Fibroblast of skin of back (primary cell): ENCODE results near the gene MAN1C1.
"Not testable (repeated sequence)": the region's sequence is repeated elsewhere in the genome, so short reads cannot be mapped to it uniquely, and the experiment has no call there.

Experiments
- DNase-seq: peaks from one replicate; pipeline ENCODE4 v3.0.0-alpha.2; 2013

MAN1C1 gene

DNA sequence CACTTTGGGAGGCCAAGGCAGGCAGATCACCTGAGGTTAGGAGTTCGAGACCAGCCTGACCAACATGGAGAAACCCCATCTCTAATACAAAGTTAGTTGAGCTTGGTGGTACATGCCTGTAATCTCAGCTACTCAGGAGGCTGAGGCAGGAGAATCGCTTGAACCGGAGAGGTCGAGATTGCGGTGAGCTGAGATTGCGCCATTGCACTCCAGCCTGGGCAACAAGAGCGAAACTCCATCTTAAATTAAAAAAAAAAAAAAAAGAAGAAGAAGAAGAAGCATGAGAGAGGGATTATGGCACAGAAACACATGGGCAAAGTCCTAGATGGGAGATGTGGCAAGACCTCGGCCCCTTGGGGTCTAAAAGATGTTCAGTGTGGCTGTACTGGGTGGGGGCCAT, 82.5 kb downstream of the MAN1C1 start:
- DNase-seq = not testable (repeated sequence)

DNA sequence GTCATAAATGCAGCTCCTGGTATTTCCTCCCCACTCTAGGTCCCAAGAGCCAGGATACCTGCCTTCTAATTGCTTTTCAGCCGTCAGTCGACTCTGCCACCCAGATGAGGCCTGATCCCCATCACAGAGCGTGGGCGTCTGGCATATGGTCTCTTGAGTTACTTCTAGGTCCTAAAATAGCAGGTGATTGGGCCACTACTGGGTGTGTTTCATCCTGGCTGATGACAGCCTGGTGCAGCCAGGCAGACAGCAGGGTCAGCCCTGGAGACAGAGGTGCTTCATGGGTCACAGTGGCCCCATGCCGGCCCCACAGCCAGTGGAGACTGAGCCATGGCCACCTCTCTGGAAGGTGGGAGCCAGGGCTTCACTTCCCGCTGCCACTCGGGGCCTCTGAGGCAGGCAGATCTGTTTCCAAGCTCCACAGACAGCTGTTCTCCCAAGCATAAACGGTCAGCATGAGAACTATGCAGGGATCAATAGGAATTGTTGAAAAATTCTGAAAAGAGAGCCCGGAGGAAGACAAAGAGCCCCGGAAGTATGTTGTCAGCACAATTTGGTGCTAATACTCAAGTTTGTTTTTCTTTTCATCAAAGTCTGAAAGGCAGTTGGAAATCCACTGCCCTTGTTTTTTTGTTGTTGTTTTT, 83.0 kb downstream of the MAN1C1 start:
- DNase-seq = no peak

DNA sequence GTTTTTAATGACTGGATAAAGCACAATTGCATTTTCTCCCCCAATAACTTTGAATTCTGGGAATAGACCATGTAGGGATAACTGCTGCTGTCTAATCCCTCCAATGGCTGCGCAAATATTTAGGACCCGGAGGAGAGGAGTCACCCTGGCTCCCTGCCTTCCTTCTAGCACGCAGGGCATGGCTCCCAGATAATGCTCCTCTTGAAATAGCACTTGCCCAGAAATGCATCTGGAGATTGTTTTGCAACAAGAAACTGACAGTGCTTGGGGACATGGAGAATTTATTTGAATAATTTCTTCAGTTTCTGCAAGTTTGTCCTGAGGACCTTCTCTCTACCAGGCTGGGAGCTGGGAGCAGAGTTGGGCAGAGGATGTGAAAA, 83.5 kb downstream of the MAN1C1 start:
- DNase-seq = peak; percentile 59

DNA sequence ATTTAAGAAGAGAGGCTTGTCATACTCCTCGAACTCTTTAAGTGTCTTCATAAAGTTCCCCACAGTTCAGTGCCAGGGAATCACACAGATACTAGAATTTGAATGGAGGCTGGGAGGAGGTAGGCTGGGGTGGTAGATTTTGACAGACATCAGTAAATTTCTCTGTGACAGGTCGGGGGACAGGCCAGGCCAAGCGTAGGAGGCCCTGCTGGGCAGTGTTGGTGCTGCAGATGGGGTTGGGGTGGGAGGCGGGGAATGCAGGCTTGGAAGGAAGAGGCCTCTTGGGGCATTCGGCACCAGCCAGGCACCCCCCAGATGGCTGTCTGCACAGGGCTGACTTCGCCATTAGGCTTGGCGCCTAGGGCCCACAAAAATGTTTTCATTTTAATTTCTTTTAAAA, 84.0 kb downstream of the MAN1C1 start:
- DNase-seq = no peak

DNA sequence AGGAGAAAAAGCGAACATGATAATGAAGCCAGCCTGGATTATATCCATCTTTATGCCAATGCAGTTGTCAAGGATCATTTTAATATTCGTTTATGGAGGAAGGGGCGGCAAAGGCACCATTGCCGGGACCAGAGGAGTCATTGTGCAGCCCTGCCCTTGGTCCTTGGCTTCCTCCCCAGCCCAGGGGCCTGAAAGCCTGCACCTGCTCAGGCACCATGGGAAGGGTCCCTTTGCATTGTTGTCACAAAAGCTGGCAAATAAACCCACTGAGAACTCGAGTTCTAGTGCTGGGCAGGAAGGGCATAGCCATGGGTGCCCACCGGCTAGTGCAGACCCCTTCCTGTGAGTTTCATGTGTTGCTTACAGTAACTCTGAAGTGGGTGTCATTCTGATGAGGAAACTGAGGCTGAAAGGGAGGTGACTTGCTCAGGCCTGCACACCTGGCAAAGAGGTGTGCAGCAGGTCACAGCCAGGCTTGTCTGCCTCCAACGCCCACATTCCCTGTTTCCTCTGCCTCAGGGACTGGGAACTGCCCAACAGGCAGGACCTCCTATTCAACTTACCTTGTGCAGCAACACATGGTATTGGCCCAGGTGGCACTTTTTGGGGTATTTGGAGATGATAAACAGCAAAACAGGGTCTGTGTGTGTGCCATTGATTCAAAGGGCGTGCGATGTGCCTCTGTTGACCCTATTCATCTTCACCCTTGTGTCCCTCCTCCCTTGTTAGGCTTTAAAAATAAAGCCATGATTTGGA, 84.6 kb downstream of the MAN1C1 start:
- no peak for DNase-seq

DNA sequence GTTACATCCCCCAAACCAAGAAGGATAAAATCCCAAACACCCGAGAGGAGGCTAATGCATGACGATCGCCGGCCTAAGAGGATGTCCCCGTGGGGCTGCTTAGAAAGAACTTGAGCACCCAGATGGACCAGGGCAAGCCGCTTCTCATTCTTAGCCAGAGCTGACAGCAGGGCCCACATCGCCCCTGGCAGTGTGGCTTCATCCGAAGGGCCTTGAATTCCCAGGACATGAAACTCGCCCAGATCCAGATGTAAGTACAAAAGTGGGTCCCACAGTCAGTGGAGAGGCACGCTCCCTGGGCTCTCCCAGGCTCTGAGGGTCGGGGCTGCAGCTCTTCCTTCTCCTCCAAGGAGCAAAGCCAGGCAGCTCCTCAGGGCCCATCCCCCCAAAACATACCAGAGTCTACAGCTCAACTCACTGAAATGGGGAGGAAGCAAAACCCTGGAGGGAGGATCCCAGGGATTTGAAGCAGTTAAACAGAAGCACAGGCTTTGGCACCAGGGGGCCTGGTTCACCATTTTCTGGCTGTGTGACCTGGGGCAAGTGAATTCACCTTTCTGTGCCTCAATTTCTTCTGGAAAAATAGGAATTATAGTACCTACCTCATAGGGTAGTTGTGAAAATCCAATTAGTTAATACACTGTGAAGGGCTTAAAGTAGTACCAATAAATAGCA, 85.6 kb downstream of the MAN1C1 start:
- DNase-seq = peak; percentile 74

DNA sequence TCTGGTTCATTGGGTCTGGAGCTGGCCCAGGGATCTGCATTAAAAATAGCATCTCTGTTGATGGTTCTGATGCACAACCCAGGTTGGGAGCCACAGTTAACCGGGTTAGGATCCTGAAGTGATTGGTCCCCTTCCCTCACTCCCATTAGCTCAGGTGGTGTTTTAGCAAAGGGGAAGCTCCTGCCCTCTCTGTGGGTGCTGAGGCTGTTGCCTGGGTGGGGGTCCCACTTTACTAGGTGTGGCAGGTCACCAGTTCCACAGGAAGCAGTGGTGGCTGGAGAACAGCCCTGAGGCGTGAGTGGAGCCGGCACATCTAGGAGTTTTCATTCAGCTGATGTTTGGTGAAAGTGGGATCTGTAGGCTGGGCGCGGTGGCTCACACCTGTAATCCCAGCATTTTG, 86.5 kb downstream of the MAN1C1 start:
- no peak for DNase-seq

DNA sequence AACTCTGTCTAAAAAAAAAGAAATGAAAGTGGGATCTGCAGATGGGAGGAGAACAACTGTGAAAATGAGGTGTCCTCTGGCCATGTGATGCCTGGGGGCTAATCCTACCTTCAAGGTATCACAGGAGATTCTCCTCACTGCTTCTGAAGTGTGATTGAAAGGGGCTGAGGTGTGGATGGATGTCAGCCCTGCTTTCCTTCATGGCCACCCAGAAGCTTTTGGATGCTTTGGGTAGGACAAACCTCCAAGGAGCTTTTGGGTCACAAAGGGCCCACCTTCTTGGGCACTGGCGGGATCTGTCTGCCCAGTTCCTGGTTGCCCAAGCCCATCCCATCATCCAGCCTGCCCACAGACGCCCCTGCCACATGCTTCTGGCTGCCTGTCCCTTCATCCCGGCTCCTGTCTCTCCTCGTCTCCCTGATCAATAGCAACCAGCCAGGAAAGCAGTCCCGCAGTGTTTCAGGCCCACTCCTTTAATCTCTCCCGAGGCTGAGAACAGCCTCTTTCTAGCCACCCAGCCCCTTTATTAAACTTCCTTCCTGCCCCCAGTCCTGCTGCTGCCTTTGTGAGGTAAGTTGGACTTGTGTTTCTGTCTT, 87.2 kb downstream of the MAN1C1 start:
- no peak for DNase-seq

DNA sequence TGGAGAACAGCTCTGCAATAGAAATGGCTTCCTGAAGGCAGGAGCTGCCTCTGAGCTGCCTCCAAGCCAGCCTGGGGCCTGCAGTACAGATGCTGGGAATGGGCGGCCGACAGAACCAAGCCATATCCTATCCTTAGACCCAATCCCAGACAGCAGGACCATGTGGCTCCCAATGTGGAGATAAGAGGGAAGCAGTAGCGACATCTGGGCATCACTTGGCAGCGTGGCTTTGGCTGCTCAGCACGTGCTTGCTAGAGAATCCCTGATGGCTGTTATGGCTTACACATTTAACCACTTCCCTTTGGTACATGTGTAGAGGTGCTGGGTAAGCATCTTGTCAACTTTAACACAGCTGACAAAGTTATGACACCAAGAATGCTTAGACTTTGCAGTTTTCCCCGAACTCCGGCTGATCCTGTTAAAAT, 87.7 kb downstream of the MAN1C1 start:
- no peak for DNase-seq

DNA sequence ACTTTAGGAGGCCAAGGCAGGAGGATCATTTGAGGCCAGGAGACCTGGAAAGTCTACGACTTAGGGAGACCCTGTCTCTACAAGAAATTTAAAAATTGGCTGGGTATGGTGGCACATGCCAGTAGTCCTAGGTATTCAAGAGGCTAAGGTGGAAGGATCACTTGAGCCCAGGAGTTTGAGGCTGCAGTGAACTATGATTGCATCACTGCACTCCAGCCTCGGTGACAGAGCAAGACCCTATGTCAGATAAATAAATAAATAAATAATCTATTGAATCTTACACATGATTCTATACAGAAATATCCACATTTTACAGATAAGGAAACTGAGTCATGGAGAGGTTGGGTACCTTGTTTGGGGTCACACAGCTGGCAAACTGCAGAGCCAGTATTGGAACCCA, 89.1 kb downstream of the MAN1C1 start:
- no peak for DNase-seq

DNA sequence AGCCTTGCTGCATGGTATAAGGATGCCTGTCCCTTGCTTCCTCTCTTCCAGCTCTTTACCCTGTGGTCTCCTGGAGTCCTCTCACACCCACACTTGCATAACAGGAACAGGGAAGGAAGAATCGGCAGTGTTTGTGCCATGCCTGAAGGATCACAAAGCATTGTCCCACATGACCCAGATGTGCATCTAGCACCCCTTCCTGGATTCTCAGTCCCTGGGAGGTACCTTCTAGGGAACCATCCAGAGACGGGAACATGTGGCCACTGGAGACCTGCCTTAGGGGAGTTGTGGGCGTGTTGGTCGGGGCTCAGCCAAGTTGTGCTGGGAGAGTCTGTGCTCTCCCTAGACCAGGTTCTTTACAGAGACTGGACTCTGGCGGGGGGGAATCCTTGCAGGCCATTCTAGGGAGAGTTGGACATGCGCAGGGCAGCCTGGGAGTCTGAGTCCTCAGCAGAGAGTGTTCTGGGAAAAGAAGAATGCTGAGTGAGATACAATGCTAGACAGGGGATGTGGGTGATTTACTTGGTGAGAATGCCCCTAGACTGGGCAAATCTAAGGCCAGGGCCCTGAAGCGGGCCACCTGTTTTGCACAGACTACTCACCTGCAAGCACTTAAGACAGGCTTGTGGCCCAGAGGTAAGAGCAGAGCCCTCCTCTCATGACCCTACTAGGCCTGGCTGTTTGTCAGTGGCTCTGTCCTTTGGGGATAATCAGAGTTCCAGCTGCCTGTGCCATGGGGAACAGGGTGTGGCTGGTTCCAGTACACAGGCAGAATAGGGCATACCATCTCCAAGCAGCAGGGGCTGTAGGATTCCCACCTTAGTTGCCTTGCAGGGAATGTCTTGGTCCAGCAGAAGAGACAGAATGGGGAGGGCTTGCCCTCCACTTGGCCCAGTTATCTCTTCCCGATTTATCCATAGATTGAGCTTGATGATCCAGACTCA, 89.8 kb downstream of the MAN1C1 start:
- no peak for DNase-seq

DNA sequence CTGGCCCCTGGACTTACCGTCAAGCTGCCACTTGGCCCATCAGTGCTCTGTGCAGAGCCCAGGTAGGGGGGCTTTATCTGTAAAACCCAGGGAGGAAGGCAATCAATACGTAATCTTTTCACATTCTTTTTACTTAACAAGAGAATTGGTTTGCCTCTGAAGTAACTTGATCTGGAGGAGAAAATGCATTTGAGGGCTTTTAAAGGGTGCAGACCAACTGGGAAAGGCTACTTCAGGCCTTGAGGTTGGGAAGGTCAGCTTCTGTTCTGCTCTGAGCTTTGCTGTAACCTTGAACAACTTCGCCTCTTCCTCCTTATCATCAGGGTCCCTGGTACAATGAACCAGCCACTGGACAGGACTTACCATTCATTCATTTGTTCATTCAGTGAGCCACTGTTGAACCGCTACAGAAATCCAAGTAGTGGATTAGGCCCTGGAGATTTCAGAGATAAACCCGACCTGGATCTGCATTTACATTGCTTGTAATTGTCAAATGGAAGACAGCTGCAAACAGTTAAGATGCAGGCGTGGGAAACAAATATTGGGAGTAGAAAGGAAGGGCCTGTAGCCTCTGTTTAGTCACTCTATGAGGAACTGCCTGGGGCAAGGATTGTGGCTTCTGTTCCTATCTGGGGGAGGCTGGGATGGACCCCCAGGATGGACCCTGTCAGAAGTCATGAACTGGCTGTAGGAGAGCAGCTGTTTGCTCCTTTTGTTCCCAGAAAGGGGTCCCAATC, 90.9 kb downstream of the MAN1C1 start:
- peak; percentile 50 for DNase-seq

DNA sequence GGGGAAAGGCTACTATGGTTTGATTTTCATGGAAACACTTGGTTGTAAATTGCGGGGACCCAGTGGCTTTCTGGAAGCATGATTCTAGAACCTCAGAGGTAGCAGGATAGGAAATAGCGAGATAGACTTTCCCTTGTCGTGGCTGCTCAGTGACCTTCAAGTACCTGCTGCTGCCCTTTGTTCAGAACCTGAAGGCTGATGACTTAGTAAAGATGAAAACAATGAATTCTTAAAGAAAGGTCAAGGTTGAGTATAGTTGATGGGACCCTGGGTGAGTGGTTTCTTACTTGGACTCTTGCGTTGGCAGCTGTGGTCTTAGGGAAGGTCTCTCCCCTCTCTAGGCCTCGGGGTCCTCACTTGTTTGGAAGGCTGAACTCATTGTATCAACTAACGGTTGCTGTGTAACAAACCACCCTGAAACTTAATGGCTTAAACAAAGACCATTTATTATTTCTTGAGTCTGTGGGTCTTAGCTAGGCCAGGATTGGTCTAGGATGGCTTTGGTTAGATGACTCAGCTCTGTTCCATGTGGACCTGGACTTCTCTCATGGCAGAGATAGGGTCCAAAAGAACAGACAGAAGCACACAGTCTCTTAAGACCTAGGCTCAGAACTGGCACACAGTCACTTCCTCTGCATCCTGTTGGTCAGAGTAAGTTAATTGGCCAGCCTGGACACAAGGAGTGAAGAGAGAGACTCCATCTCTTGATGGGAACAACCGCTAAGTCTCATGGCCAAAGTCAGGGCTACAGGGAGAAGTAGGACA, 94.2 kb downstream of the MAN1C1 start:
- peak; percentile 28 for DNase-seq

DNA sequence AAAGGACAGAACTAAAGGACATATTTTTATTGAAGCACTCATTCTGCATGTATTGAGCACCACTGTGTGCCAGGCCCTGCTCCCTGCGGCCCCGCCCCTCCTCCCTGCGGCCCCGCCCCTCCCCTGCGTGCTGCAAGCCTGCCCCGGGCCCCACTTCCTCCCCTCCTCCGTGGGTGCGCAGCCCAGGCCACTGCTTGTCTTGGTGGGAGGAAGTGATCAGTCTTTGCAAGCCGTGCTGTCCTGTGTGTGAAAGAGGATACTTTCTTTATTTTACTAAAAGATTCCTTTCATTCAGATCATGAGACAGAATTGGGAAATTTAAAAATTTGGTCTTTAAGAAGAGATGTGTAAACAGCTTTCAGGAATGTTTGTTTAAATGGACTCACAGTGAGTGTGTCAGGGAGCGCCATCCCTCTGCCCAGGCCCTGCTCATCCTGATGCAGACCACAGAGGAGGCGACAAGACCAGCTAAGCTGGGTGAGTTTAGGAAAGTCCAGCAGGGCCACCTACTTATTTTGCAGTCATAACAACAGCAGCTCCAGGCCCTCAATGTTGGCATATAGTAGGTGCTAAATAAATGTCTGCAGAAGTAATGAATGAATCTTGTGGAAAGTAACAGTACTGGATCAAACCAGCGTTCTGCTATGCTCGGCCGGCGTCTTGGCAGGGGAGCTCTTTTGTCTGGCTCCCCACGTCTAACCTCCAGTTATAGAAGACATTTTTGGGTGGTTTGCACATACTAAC, 95.1 kb downstream of the MAN1C1 start:
- peak; percentile 83 for DNase-seq

DNA sequence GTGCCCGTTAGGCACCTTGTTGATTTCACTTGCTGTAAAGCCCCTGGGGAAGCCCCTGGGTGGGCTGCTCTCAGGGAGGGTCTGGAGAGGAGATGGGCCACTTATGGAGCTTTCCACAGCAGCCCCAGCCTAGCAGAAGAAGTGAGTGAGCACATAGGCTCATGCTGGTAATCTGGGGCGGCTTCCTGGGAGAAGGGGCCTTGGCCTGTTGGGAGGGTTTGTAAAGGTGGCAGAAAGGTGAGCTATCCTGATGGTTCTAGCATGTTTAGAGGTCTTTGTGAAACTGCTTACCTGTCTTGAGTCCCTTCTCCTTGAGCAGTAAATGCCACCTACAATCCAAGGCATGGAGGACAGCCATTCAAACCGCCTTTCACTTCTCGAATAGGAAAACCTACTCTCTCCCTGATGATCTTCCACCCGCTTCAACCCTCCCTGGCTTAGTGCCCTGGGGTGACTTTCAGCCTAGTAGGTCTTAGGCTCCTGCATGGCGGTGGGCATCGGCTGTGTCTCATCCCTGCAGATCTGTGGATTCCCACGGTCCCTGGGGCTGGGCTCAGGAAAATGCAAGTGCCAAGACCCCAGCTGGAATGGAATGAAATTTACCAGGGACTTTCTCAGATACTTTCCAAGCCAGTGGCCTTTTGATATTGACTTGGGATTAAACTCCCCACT, 95.8 kb downstream of the MAN1C1 start:
- DNase-seq = no peak

DNA sequence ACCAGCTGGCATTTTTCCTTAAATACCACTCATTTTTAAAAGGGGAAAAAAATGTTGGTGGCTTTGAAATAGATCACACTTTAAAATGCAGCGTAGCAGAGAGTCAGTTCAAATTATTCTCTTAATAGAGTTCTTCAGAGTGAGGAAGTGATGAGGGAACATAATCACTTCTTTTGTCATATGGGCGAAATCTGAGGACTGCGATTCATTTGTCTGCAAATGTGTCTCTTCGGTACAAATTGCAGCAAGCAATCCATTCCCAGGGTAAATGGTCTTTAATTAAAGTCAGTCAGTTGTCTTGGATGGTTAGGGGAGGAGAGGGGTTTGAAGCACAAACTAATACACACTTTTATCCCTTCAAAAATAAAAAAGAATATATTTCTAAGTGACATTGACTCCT, 97.4 kb downstream of the MAN1C1 start:
- DNase-seq = no peak

DNA sequence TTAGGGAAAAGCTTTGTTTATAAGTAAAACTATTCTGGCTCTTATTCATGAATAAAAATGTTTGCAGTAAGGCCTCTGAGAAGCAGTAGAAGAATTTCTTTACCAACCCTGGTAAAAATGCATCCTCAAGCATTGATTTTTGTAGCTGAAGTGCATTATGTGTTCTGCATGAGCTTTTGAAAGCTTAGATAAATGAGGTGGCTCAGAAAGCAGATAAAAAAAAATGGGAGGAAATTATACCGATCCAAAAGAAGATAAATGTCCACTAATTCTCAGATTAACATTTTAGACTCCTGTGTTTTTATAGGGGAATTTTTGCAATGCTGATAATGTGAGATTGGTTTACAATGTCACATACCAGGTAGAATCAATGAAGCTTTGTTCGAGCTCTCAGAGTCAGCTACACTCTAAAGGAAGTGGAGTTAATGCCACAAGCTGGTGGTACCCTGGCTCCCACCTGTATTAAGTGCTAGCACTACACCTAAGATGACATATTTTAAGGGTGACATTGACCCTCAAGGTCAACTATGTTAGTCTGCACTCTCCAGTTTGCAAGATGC, 97.9 kb downstream of the MAN1C1 start:
- DNase-seq = no peak

DNA sequence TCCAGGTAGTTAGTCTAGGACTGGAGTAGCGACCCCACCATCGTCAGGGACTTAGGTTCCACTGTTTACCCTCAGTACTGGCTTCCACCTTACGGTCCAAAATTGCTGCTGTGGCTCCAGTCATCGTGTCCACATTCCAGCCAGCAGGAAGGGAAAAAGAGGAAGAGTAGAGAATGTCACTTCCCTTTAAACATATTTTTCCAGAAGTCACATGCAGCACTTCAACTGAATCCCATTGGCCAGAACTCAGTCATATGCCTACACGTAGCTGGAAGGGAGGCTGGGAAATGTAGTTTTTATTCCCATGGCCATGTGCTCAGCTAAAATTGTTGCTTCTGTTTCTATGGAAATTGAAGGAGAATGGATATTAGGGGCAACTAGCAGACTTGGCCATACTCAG, 99.3 kb downstream of the MAN1C1 start:
- DNase-seq = no peak

DNA sequence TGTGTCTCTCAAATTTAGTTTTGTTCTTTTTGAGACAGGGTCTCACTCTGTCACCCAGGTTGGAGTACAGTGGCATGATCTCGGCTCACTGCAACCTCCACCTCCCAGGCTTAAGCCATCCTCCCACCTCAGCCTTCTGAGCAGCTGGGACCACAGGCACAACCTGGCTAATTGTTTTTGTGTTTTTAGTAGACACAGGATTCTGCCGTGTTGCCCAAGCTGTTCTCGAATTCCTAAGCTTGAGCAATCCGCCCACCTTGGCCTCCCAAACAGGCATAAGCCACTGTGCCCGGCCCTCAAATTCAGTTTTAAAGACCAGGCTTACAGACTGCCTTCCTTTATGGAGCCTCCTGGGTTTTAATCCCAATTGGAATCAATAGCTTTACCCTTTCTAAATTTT, 99.7 kb downstream of the MAN1C1 start:
- DNase-seq = no peak
